MM.1S (cell line): Measurements from ENCODE around the gene TIAL1.

Experiments
- EZH2phosphoT487 ChIP-seq: fragments of 300-600 bp; sonication (generic); IDR thresholded peaks from 2 replicates; pipeline ENCODE4 v1.6.1; 2018; ENCODE audit warnings: antibody characterized with exemption, low read length
- TF ChIP-seq, protein P1 (sequence below): fragments of 300-600 bp; sonication (generic); IDR thresholded peaks from 2 replicates; pipeline ENCODE4 v1.5.1; 2016; ENCODE audit warnings: antibody characterized with exemption, low read length, mixed read lengths

DNA sequence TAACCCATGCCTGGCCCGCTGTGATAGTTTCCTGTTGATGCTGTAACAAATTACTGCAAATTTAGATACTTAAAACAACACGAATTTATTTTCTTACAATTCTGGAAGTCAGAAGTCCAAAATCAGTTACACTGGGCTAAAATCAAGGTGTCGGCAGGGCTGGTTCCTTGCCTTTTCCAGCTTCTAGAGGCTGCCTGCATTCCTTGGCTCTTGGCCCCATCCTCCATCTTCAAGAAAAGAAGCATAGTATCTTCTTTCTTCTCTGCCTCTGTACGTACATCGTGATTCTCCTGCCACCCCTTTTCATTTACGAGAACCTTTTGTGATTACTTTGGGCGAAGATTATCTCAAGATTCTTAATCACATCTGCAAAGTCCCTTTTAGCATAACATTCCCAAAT, 1.6 kb upstream of the TIAL1 start:
- TF ChIP-seq, protein P1, sequence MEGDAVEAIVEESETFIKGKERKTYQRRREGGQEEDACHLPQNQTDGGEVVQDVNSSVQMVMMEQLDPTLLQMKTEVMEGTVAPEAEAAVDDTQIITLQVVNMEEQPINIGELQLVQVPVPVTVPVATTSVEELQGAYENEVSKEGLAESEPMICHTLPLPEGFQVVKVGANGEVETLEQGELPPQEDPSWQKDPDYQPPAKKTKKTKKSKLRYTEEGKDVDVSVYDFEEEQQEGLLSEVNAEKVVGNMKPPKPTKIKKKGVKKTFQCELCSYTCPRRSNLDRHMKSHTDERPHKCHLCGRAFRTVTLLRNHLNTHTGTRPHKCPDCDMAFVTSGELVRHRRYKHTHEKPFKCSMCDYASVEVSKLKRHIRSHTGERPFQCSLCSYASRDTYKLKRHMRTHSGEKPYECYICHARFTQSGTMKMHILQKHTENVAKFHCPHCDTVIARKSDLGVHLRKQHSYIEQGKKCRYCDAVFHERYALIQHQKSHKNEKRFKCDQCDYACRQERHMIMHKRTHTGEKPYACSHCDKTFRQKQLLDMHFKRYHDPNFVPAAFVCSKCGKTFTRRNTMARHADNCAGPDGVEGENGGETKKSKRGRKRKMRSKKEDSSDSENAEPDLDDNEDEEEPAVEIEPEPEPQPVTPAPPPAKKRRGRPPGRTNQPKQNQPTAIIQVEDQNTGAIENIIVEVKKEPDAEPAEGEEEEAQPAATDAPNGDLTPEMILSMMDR: no peak
- TF ChIP-seq EZH2phosphoT487: no peak
